Measurements from ENCODE around the gene DBH.

The DBH gene

GRCh38 chr9:133635533-133636531 lies at the start of gene DBH:
TSS of gene DBH (plus strand) at chr9:133636363. CDS start at chr9:133636372, 9 bp downstream.
- DNase-seq, result no peak

- DNase-seq, result no peak
Measured at GRCh38 chr9:133587051-133587450, 49.1 kb upstream of the DBH start.

GRCh38 chr9:133587466-133587865 lies 48.7 kb upstream of the DBH start:
- DNase-seq, result no peak

- DNase-seq, result no peak
Measured at GRCh38 chr9:133589454-133590227, 46.5 kb upstream of the DBH start.

GRCh38 chr9:133590231-133590855 lies 45.8 kb upstream of the DBH start:
- DNase-seq, result no peak

- DNase-seq, result peak; percentile 48
Measured at GRCh38 chr9:133591116-133591910, 44.9 kb upstream of the DBH start.

- no peak for DNase-seq
Measured at GRCh38 chr9:133591985-133592384, 44.2 kb upstream of the DBH start.

GRCh38 chr9:133592731-133593409 lies 43.3 kb upstream of the DBH start:
- DNase-seq, result no peak

- DNase-seq, result no peak
Measured at GRCh38 chr9:133593587-133594253, 42.4 kb upstream of the DBH start.

GRCh38 chr9:133594310-133594709 lies 41.9 kb upstream of the DBH start:
- DNase-seq, result no peak

GRCh38 chr9:133595910-133596309 lies 40.3 kb upstream of the DBH start:
- DNase-seq, result no peak

GRCh38 chr9:133597316-133597957 lies 38.7 kb upstream of the DBH start:
- DNase-seq, result no peak

GRCh38 chr9:133598978-133599377 lies 37.2 kb upstream of the DBH start:
- DNase-seq, result no peak

GRCh38 chr9:133599470-133600173 lies 36.5 kb upstream of the DBH start:
- no peak for DNase-seq

- DNase-seq, result no peak
Measured at GRCh38 chr9:133600739-133601138, 35.4 kb upstream of the DBH start.

GRCh38 chr9:133601746-133602145 lies 34.4 kb upstream of the DBH start:
- DNase-seq, result no peak

GRCh38 chr9:133602277-133602676 lies 33.9 kb upstream of the DBH start:
- DNase-seq, result peak; percentile 26

- DNase-seq, result no peak
Measured at GRCh38 chr9:133603135-133603927, 32.8 kb upstream of the DBH start.

GRCh38 chr9:133604214-133604613 lies 31.9 kb upstream of the DBH start:
- DNase-seq, result no peak

All from SHP77 treated with DMSO at 0.1 percent for 48 hours (cell line).